GM12892 (cell line): ENCODE data around the gene LTBP4.

Experiments
- POLR2A ChIP-seq: IDR thresholded peaks from 2 replicates; pipeline ENCODE4 v1.6.1; 2011; ENCODE audit warnings: low read depth, low read length, control low read depth
- POLR2AphosphoS5 ChIP-seq: IDR thresholded peaks from 2 replicates; pipeline ENCODE4 v1.6.1; 2011; ENCODE audit warnings: low read depth, low read length, control low read depth
- TAF1 ChIP-seq: IDR thresholded peaks from 2 replicates; pipeline ENCODE4 v1.6.1; 2011; ENCODE audit warnings: low read depth, mild to moderate bottlenecking, control low read depth, low read length, borderline replicate concordance

DNA sequence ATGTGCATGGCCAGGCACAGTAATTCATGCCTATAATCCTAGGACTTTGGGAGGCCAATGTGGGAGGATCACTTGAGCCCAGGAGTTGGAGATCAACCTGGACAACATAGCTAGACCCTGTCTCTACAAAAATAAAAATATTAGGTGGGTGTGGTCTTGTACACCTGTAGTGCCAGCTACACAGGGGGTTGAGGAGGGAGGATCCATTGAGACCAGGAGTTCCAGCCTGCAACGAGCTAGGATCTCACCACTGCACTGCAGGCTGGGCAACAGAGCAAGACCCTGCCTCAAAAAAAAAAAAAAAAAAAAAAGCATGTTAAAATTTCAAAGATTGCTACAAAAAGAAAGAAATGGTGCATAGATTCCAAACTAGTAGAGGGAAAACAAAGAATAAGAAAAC lies 37.2 kb downstream of the LTBP4 start:
- no peak for TF ChIP-seq POLR2AphosphoS5
- no peak for TF ChIP-seq POLR2A
- TF ChIP-seq TAF1: no peak
